GM18505 (cell line): Measurements from ENCODE around the gene GJB4.

Experiments used
- ATAC-seq: cut with Tn5 transposase; IDR thresholded peaks from one replicate; pipeline ENCODE4 v1.9.1; 2021; ENCODE audit not compliant: unreplicated experiment
- POLR2A ChIP-seq: IDR thresholded peaks from 4 replicates; pipeline ENCODE4 v1.6.1; 2011; ENCODE audit warnings: borderline replicate concordance; ENCODE audit not compliant: insufficient read depth, insufficient read length; ENCODE audit errors: extremely low read depth

Gene GJB4

DNA sequence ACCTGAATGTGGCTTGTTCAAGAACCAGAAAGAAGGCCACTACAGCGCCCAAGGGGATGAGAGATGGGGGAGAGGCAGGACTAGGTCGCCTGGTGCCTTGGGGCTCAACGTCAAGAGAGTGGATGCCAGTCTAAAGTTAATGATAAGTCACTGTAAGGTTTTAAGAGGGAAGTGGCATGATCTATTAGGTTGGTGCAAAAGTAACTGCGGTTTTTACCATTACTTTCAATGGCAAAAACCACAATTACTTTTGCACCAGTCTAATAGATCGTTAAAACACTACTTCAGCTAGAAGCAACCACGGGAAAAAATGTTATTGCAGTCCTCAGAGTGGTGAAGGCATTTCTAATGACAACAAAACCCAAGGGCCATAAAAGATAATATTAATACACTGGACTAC lies 18.8 kb downstream of the GJB4 start:
- TF ChIP-seq POLR2A = no peak
- no peak for ATAC-seq

DNA sequence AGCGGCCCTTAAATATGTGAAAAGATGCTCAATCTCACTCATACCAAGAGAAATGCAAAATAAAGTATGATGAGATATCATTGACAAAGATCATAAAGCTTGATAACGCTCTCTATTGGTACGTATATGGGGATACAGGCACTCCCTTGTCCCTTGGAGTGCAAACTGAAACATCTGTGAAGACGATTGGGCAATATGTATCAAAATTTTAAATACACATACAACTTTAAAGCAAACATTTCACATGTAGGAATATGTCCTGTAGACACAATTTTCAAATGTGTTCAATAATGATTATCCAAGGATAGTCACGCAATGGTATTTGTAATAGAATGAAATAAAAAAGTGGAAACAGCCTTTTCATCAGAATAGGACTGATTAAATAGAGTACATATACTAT lies 19.5 kb downstream of the GJB4 start:
- no peak for TF ChIP-seq POLR2A
- ATAC-seq = no peak

DNA sequence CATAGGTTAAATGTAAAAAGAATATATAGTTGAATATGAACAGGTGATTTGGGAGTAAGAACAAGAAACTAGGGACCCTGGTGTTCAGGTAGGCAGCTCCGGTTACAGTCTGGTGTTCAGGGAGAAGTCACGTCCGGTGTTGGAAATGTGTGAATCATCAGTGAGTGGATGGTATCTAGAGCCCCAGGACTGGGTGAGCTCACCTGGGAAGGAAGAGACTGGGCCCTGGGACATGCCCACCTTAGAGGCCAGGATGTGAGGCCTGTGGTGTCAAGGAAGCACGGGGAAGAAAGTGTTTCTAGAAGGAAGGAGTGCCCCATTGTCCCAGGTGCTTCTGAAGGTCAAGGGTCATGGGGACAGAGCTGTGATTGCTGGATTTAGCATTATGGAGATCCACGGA lies 20.0 kb downstream of the GJB4 start:
- no peak for TF ChIP-seq POLR2A
- ATAC-seq = no peak

DNA sequence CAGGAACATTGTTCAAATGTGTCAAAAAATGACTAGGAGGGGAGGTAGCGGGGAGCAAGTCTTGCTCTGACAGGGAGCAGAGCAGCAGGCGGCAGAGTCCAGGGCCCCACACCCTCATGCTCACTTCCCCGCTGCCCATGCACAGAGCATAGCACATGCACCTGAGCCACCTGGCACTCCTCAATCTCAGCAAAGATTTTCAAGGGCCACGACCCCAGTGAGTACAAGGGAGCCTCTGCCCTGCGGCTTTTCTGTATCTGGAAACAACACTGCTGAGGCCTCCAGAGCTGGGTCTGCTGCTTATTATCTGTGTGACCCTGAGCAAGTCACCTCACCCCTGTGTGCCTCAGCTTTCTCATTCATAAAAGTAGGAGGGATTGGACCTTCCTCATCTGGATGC lies 20.4 kb downstream of the GJB4 start:
- no peak for TF ChIP-seq POLR2A
- ATAC-seq = no peak

DNA sequence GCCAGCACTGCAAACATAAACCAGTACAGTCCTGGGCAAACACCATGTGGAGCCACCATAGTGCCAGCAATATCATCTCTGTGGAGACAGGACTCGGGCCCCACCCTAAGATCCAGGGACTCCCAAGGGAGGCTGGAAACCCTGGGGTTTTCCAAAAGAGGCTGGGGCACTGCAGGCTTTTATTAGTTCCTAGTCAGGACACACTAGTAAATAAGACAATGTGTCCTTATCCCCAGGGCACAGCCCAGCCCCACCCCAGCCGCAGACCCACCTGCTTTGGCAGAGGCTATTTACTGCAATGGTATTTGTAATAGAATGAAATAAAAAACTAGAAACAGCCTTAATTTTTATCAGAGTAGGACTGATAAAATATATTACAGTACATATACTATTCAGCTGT lies 21.0 kb downstream of the GJB4 start:
- no peak for ATAC-seq
- TF ChIP-seq POLR2A = no peak

DNA sequence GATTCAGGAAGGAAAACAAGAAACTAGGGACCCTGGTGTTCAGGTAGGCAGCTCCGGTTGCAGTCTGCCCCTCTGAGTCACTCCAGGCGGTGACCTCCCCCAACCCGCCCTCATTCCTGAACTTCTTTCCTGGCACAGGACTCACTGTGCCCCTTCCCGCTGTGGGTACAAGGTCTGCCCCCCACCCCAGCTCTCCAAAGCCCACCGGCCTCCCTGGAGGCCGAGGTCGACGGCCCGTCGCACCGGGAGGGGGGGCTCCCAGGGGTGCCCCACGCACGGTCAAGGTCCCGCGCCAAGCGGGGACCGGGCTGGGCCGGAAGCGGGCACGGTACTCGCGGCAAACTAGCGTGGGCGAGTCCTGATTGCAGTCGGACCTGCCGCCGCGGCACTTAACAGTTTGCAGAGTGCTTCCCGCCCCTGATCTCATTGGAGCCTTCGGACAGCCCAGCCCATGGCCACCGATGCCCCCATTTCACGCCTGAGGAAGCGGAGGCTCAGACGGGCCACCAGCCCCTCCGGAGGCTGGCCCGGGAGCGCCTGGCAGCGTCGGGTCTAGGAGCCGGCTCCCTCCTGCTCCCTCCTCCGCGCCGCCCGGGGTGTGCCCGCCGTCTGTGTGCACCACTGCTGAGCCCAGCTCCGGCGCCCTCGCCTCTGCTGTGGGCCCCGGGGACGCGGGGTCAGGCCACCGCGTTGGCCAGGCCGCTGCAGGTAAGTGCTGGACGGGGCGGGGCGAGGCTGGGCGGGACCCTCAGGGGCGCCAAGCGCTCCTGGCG lies 21.7 kb downstream of the GJB4 start, which contains the start of gene GJB3:
Gene GJB3, plus strand, starts transcription at position 144 of the 773 bp plus-strand sequence. CDS start 3,549 bp downstream, outside the sequence.
- ATAC-seq = no peak
- TF ChIP-seq POLR2A = no peak

DNA sequence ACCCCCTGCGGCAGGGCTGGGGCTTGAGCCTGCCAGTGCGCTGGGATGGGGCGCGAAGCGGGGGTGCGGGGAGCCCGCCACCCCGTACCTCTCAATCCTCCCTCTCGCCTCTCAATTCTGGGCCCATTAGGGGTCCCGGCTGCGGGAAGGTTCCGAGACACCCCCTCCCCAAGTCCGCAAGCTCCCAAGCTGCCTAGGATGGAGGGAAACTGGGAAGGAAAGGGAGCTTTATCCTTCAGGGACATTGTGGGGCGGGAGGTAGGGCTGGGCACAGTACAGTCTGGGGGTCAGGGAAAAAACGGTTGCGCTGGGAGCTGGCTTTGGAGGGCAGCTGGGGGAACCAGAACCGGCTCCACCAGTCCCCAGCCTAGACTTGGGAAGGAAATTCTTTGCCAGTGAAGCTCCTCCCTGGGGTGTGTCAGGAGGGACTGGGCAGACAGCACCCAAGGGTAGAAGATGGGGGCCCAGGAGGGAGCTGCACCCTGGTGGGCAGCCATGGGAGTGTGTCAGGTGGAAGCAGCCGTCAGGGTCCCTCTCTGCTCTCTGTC lies 22.4 kb downstream of the GJB4 start:
- no peak for TF ChIP-seq POLR2A
- no peak for ATAC-seq

DNA sequence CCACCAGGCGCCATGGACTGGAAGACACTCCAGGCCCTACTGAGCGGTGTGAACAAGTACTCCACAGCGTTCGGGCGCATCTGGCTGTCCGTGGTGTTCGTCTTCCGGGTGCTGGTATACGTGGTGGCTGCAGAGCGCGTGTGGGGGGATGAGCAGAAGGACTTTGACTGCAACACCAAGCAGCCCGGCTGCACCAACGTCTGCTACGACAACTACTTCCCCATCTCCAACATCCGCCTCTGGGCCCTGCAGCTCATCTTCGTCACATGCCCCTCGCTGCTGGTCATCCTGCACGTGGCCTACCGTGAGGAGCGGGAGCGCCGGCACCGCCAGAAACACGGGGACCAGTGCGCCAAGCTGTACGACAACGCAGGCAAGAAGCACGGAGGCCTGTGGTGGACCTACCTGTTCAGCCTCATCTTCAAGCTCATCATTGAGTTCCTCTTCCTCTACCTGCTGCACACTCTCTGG lies 25.2 kb downstream of the GJB4 start:
- no peak for TF ChIP-seq POLR2A
- ATAC-seq = no peak

DNA sequence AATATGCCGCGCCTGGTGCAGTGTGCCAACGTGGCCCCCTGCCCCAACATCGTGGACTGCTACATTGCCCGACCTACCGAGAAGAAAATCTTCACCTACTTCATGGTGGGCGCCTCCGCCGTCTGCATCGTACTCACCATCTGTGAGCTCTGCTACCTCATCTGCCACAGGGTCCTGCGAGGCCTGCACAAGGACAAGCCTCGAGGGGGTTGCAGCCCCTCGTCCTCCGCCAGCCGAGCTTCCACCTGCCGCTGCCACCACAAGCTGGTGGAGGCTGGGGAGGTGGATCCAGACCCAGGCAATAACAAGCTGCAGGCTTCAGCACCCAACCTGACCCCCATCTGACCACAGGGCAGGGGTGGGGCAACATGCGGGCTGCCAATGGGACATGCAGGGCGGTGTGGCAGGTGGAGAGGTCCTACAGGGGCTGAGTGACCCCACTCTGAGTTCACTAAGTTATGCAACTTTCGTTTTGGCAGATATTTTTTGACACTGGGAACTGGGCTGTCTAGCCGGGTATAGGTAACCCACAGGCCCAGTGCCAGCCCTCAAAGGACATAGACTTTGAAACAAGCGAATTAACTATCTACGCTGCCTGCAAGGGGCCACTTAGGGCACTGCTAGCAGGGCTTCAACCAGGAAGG lies 25.8 kb downstream of the GJB4 start:
- ATAC-seq = no peak
- TF ChIP-seq POLR2A = no peak

DNA sequence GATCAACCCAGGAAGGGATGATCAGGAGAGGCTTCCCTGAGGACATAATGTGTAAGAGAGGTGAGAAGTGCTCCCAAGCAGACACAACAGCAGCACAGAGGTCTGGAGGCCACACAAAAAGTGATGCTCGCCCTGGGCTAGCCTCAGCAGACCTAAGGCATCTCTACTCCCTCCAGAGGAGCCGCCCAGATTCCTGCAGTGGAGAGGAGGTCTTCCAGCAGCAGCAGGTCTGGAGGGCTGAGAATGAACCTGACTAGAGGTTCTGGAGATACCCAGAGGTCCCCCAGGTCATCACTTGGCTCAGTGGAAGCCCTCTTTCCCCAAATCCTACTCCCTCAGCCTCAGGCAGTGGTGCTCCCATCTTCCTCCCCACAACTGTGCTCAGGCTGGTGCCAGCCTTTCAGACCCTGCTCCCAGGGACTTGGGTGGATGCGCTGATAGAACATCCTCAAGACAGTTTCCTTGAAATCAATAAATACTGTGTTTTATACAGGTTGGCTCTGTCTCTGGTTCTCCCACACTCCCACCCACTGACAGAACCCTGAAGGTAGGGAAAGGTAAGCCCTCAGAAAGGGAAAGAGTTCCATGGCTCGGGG lies 26.4 kb downstream of the GJB4 start:
- TF ChIP-seq POLR2A = no peak
- no peak for ATAC-seq

DNA sequence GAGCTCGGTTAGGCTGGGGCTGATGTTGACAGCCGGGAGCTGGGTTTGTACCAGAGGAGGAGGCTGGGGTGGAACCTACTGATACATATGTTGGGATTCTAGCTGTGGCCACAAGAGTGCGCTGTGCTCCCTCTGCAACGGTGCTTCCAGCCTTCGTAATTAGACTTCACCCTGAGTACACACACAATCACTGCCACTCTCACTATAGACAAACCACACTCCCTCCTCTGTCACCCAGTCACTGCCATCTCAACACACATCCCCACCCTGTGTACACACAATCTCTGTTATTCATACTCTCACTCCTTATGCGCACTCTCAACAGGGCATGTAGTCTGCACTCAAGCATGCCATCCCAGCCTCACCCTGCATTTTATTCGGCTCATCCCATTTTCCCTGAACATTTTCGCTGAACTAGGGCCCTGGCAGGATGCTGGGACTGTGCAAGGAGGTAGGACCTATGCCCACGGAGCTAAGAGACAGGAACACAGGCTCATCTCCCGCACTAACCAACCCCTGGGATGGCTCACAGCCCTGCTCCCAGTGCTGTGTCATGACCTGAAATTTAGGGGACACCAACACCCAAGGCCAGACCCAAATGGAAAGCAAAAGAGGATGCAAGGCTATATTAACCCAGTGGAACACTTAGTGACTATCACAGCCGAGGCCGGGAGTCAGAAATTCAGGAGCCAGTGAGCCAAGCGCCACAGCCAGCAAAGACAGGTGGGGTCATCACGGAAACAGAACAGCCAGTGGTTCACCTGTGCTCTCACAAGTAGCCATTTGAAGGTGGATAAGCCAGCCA lies 27.2 kb downstream of the GJB4 start:
- no peak for ATAC-seq
- no peak for TF ChIP-seq POLR2A

DNA sequence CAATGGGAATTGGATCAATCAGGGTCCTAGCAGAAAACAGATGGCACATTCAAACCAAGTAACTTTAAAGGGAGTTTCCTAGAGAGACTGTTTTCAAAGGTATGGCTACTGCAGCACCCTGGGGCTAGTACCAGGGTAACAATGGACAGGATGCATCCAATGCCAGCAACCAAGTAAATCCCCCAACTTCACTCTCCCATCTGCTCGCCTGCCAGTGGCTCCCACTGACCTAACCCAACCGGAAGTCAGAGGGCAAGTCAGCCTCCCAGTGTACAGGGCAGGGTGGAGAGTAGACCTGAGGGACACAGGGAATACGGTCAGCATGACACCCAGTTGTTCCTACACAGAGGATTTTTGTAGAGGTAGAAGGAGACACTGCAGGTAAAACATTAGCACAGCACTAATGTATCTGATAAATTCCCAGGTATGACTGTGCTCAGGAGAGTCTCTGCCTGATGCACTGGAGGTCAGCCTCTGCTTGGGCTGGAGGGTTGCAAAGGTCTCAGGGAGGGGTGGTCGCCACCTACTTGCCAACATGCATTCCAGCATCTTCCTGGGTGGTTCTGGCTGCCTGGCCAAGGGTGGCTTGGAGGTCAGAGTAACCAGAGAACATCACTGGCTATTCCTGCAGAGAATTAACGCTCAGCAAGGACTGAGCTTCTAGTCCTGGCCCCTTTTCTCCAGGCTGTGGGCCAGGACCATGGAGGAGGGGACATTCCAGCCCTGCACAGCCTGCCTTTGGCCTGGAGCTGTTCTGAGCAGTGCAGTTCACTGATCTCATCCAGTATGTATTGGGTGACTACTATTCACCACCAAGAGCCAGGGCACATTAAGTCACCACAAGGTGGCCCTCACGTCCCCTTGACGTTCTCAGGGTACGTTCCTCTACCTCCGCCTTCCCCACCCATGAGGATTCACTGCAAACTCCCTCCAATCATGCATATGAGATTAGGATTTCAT lies 28.2 kb downstream of the GJB4 start:
- ATAC-seq = no peak
- TF ChIP-seq POLR2A = no peak
